ENCODE results near the gene SPO11. TPM values are rescaled to one million over a fixed set of nuclear protein-coding genes. Genes with fewer than 3 reads are reported as not detected.

SPO11 gene
- total and polyA plus RNA-seq, 9 of the 15 experiments (the other 6 are each of a cell fraction or from before 2014, with no cell fraction given): not detected

DNA sequence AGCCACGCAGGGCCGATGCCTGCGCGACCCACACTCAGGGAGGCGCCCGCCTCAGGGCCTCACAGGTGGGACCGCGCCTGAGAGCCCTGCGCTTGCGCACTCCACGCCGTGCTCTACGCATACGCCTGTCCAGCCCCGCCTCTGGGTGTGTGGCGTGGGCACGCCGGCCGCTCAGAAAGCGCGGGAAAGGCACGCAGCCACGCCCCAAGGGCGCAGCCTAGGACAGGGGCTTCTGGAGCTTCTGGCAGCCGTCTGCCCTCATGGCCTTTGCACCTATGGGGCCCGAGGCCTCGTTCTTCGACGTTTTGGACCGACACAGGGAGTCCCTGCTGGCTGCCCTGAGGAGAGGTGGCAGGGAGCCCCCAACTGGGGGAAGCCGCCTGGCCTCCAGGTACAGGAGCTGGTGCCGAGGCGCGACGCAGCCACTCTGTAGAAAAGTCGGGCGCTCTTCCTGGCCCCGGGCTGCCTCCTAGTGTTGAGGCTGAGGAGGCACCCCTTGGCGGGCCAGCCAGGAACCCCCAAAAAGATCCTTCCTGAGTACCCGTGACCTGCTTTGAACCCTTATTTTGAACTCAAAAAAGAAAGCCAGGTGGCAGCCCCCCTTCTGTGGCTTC lies at the start of gene SPO11 (continued):
- TF ChIP-seq GTF2B (IDR thresholded peaks at IDR 0.05; ENCODE audit: extremely low read depth, insufficient read length) (no peak), NR2F6 (CRISPR knock-in tag; IDR thresholded peaks at IDR 0.05) (no peak), ZNF766 (CRISPR knock-in tag; conservative IDR thresholded peaks at IDR 0.05) (no peak), BMI1 (IDR thresholded peaks at IDR 0.05; ENCODE audit: low read length) (no peak), MIER1 (IDR thresholded peaks at IDR 0.05; ENCODE audit: low read depth) (no peak), GTF2F1 (IDR thresholded peaks at IDR 0.05; ENCODE audit: low read depth, low read length) (no peak), RFX5 (IDR thresholded peaks at IDR 0.05; ENCODE audit: low read depth, low read length) (no peak), NFIC (IDR thresholded peaks at IDR 0.05) (peak; percentile 7; the same call in 1 of the 2 replicates), ETV6 (IDR thresholded peaks at IDR 0.05; ENCODE audit: borderline replicate concordance in 1 of 2, low read depth in 2 of 2, low read length in 1 of 2) (no peak), ETV6 (CRISPR knock-in tag; IDR thresholded peaks at IDR 0.05; ENCODE audit: borderline replicate concordance) (no peak), SNRNP70 (optimal IDR thresholded peaks at IDR 0.05; ENCODE audit: low read depth, low read length) (no peak), GATA2 (CRISPR knock-in tag; IDR thresholded peaks at IDR 0.05) (no peak)
- TF ChIP-seq, protein P1, sequence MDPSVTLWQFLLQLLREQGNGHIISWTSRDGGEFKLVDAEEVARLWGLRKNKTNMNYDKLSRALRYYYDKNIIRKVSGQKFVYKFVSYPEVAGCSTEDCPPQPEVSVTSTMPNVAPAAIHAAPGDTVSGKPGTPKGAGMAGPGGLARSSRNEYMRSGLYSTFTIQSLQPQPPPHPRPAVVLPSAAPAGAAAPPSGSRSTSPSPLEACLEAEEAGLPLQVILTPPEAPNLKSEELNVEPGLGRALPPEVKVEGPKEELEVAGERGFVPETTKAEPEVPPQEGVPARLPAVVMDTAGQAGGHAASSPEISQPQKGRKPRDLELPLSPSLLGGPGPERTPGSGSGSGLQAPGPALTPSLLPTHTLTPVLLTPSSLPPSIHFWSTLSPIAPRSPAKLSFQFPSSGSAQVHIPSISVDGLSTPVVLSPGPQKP (CRISPR knock-in tag; IDR thresholded peaks at IDR 0.05): no peak
